Measurements from ENCODE around the gene TBC1D5. TPM values are rescaled to one million over a fixed set of nuclear protein-coding genes. Genes with fewer than 3 reads are reported as not detected.

The TBC1D5 gene
- total and polyA plus RNA-seq, 2 donors (not counting 1 experiment from before 2014, with no cell fraction given), result 22.6 to 111 TPM

GRCh38 chr3:17508180-17508752 is 234.2 kb downstream of the TBC1D5 start:
- H3K4me1 ChIP-seq (ENCODE audit: control insufficient read depth in 2 of 2, insufficient read depth in 2 of 2, low read length in 2 of 2), result no peaks in the 10 kb centered on the region
- peaks cover 5% of the 10 kb centered on the region for H4K20me1 ChIP-seq (ENCODE audit: control insufficient read depth, insufficient read depth, low read length, poor library complexity, severe bottlenecking)
- H3K79me2 ChIP-seq (ENCODE audit: control insufficient read depth, insufficient read depth, low read length), result peaks cover 4% of the 10 kb centered on the region
- H3K4me3 Mint-ChIP-seq, result no peak overlapping the region
- ATAC-seq (ENCODE audit: low read depth) (no peak), DNase-seq (no peak)
- no peaks in the 10 kb centered on the region for H3K9me3 Mint-ChIP-seq (ENCODE audit: insufficient read depth)
- CTCF ChIA-PET, result interaction anchor here (0.9 kb wide), 1 partner anchor 47 kb away, joined by 3 read pairs; no protein-coding TSS in a partner anchor
- H2AFZ ChIP-seq (ENCODE audit: insufficient read depth, low read depth, low read length, poor library complexity, severe bottlenecking), result no peak overlapping the region
- H3K9me3 ChIP-seq (ENCODE audit: control extremely low read depth in 1 of 3, control insufficient read depth in 2 of 3, insufficient read depth in 1 of 3, low read length in 2 of 3), result no peaks in the 10 kb centered on the region
- H3K4me1 Mint-ChIP-seq, result no peaks in the 10 kb centered on the region
- no peak overlapping the region for H3K27ac ChIP-seq (ENCODE audit: low read length in 2 of 2)
- intact Hi-C loops (cut with micrococcal nuclease), result no loop called here
- H3K27me3 ChIP-seq (replicated peaks in 1 of 4; ENCODE audit: control extremely low read depth in 1 of 4, control insufficient read depth in 3 of 4, insufficient read depth in 4 of 4, low read length in 3 of 4), result no peaks in the 10 kb centered on the region
- no CpG with 5 or more reads among the region's 4 CpGs for WGBS (ENCODE audit: insufficient coverage)
- peaks cover 1 to 9% of the 10 kb centered on the region in 2 experiments for H3K36me3 ChIP-seq (replicated peaks in 1 of 2; ENCODE audit: control extremely low read depth in 1 of 2, control insufficient read depth in 1 of 2, extremely low read depth in 1 of 2, insufficient read depth in 2 of 2, low read length in 1 of 2)
- H3K27me3 Mint-ChIP-seq, result no peaks in the 10 kb centered on the region
- H3K27ac Mint-ChIP-seq, result no peak overlapping the region
- H3K4me2 ChIP-seq (replicated peaks; ENCODE audit: low read depth, low read length, poor library complexity, severe bottlenecking), result no peak overlapping the region
- H3K4me3 ChIP-seq (ENCODE audit: control extremely low read depth in 1 of 5, extremely low read depth in 1 of 5, insufficient read depth in 1 of 5, low read depth in 2 of 5, low read length in 4 of 5), result no peak overlapping the region
- TF ChIP-seq EZH2 (IDR thresholded peaks at IDR 0.05; ENCODE audit: borderline replicate concordance, insufficient read depth, low read depth, low read length, poor library complexity, severe bottlenecking), result no peak
- no peak for TF ChIP-seq CTCF (IDR thresholded peaks at IDR 0.05)
- H3K9ac ChIP-seq (ENCODE audit: low read length), result no peak overlapping the region
- POLR2A ChIA-PET, result no interaction called here

- H3K4me1 ChIP-seq (ENCODE audit: control insufficient read depth in 2 of 2, insufficient read depth in 2 of 2, low read length in 2 of 2), result no peaks in the 10 kb centered on the region
- H3K36me3 ChIP-seq (replicated peaks in 1 of 2; ENCODE audit: control extremely low read depth in 1 of 2, control insufficient read depth in 1 of 2, extremely low read depth in 1 of 2, insufficient read depth in 2 of 2, low read length in 1 of 2), result peaks cover 4 to 11% of the 10 kb centered on the region in 2 experiments
- H3K4me2 ChIP-seq (replicated peaks; ENCODE audit: low read depth, low read length, poor library complexity, severe bottlenecking), result no peak overlapping the region
- ChIA-PET POLR2A (no interaction called here), CTCF (no interaction called here)
- peaks cover 4% of the 10 kb centered on the region for H3K79me2 ChIP-seq (ENCODE audit: control insufficient read depth, insufficient read depth, low read length)
- no peaks in the 10 kb centered on the region for H3K9me3 ChIP-seq (ENCODE audit: control extremely low read depth in 1 of 3, control insufficient read depth in 2 of 3, insufficient read depth in 1 of 3, low read length in 2 of 3)
- Mint-ChIP-seq H3K27me3 (no peaks in the 10 kb centered on the region), H3K27ac (no peak overlapping the region), H3K9me3 (ENCODE audit: insufficient read depth) (no peaks in the 10 kb centered on the region), H3K4me1 (no peaks in the 10 kb centered on the region), H3K4me3 (no peak overlapping the region)
- H3K27ac ChIP-seq (ENCODE audit: low read length in 2 of 2), result no peak overlapping the region
- H3K4me3 ChIP-seq (ENCODE audit: control extremely low read depth in 1 of 5, extremely low read depth in 1 of 5, insufficient read depth in 1 of 5, low read depth in 2 of 5, low read length in 4 of 5), result no peak overlapping the region
- H3K27me3 ChIP-seq (replicated peaks in 1 of 4; ENCODE audit: control extremely low read depth in 1 of 4, control insufficient read depth in 3 of 4, insufficient read depth in 4 of 4, low read length in 3 of 4), result no peaks in the 10 kb centered on the region
- no peak for ATAC-seq (ENCODE audit: low read depth)
- no peak for DNase-seq
- no peak overlapping the region for H2AFZ ChIP-seq (ENCODE audit: insufficient read depth, low read depth, low read length, poor library complexity, severe bottlenecking)
- intact Hi-C loops (cut with micrococcal nuclease), result no loop called here
- TF ChIP-seq EZH2 (IDR thresholded peaks at IDR 0.05; ENCODE audit: borderline replicate concordance, insufficient read depth, low read depth, low read length, poor library complexity, severe bottlenecking) (no peak), CTCF (IDR thresholded peaks at IDR 0.05) (no peak)
- H3K9ac ChIP-seq (ENCODE audit: low read length), result no peak overlapping the region
- peaks cover 5% of the 10 kb centered on the region for H4K20me1 ChIP-seq (ENCODE audit: control insufficient read depth, insufficient read depth, low read length, poor library complexity, severe bottlenecking)
These were observed 235.0 kb downstream of the TBC1D5 start for GRCh38 chr3:17507480-17507879.

All from B cell (primary cell).